Hepatocyte (in vitro differentiated cells): Measurements from ENCODE around the gene EDA.

ENCODE experiments used
- EZH2 ChIP-seq: fragments of 200-600 bp; sonication (generic); IDR thresholded peaks from 2 replicates; pipeline ENCODE4 v1.6.1; 2016; ENCODE audit warnings: antibody characterized with exemption, mild to moderate bottlenecking, borderline replicate concordance
- EZH2phosphoT487 ChIP-seq: fragments of 200-600 bp; sonication (generic); IDR thresholded peaks from one replicate; pipeline ENCODE4 v1.6.1; 2018; ENCODE audit warnings: antibody characterized with exemption, mild to moderate bottlenecking, low read depth, moderate library complexity; ENCODE audit not compliant: unreplicated experiment, severe bottlenecking
- TF ChIP-seq, protein P1 (sequence below): fragments of 200-600 bp; sonication (generic); IDR thresholded peaks from 2 replicates; pipeline ENCODE4 v1.5.1; 2016; ENCODE audit warnings: antibody characterized with exemption, mild to moderate bottlenecking; ENCODE audit not compliant: poor library complexity

DNA sequence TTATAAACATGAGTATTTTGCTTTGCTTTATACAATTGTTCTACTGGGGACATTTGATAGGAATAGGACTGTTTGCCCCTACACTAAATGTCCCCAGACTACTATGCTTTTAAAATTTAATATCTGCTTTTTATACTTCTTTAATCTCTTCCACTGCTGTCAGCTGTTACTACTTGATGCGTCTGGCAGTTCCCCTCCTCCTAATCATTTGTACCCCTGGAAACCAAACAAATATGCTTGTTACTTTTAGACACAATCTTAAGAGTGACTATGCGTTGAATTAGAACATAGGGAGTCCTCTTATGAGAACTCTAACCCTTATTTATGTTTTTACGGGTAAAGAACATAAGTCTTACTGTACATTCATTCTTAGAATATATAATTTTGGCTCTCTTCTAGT is 145.7 kb downstream of the EDA start:
- TF ChIP-seq, protein P1, sequence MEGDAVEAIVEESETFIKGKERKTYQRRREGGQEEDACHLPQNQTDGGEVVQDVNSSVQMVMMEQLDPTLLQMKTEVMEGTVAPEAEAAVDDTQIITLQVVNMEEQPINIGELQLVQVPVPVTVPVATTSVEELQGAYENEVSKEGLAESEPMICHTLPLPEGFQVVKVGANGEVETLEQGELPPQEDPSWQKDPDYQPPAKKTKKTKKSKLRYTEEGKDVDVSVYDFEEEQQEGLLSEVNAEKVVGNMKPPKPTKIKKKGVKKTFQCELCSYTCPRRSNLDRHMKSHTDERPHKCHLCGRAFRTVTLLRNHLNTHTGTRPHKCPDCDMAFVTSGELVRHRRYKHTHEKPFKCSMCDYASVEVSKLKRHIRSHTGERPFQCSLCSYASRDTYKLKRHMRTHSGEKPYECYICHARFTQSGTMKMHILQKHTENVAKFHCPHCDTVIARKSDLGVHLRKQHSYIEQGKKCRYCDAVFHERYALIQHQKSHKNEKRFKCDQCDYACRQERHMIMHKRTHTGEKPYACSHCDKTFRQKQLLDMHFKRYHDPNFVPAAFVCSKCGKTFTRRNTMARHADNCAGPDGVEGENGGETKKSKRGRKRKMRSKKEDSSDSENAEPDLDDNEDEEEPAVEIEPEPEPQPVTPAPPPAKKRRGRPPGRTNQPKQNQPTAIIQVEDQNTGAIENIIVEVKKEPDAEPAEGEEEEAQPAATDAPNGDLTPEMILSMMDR = no peak
- TF ChIP-seq EZH2phosphoT487 = no peak
- no peak for TF ChIP-seq EZH2
